K562 (cell line): ENCODE data around the gene PTPN12. TPM values are rescaled to one million over a fixed set of nuclear protein-coding genes. Genes with fewer than 3 reads are reported as not detected.
A peak's percentile ranks its signal among the peaks of the same experiment; 100 is the strongest.

ENCODE experiments used
- ATF4 ChIP-seq: fragments of 450-650 bp; formaldehyde crosslinking; IDR thresholded peaks from 2 replicates; pipeline ENCODE4 v1.4.0; 2022; ENCODE audit warnings: mild to moderate bottlenecking, moderate library complexity
- CHCHD3 ChIP-seq: fragments of 250-450 bp; sonication (Bioruptor Pico); IDR thresholded peaks from 2 replicates; pipeline ENCODE4 v2.1.2; 2022; ENCODE audit warnings: mild to moderate bottlenecking
- CREB1 ChIP-seq, 2 experiments: sonication (generic) in 1 of 2; formaldehyde crosslinking in 1 of 2; IDR thresholded peaks; 2 replicates each; pipeline versions ENCODE4 v1.6.1 to v1.8.0; 2012 to 2022; ENCODE audit warnings: inconsistent platforms in 1 of 2, mild to moderate bottlenecking in 1 of 2, missing genetic modification reagents in 1 of 2, moderate library complexity in 1 of 2
- ERF ChIP-seq: fragments of 450-650 bp; formaldehyde crosslinking; IDR thresholded peaks from 2 replicates; pipeline ENCODE4 v1.4.0; 2020; ENCODE audit warnings: mild to moderate bottlenecking, mixed read lengths
- FIP1L1 ChIP-seq: fragments of 200-400 bp; formaldehyde crosslinking; IDR thresholded peaks from 2 replicates; pipeline ENCODE4 v1.6.1; 2018; ENCODE audit warnings: mild to moderate bottlenecking, low read depth, low read length; ENCODE audit not compliant: poor library complexity, severe bottlenecking
- GABPB2 ChIP-seq: fragments of 250-450 bp; sonication (Bioruptor Pico); conservative IDR thresholded peaks from 2 replicates; pipeline ENCODE4 v1.5.1; 2021; ENCODE audit warnings: mild to moderate bottlenecking
- MIER1 ChIP-seq: fragments of 450-650 bp; IDR thresholded peaks from 2 replicates; pipeline ENCODE4 v1.6.1; 2016; ENCODE audit warnings: antibody characterized with exemption, mild to moderate bottlenecking, low read depth
- PCBP2 ChIP-seq: fragments of 200-400 bp; formaldehyde crosslinking; IDR thresholded peaks from 2 replicates; pipeline ENCODE4 v1.6.1; 2018; ENCODE audit warnings: low read length, low read depth, mild to moderate bottlenecking, moderate library complexity; ENCODE audit not compliant: poor library complexity, severe bottlenecking
- PHB ChIP-seq: fragments of 250-450 bp; sonication (Bioruptor Pico); IDR thresholded peaks from 2 replicates; pipeline ENCODE4 v1.5.0; 2021
- RREB1 ChIP-seq: fragments of 250-450 bp; sonication (Bioruptor Pico); IDR thresholded peaks from 2 replicates; pipeline ENCODE4 v1.4.0; 2020
- XRCC5 ChIP-seq: fragments of 200-400 bp; formaldehyde crosslinking; IDR thresholded peaks from 2 replicates; pipeline ENCODE4 v1.6.1; 2017; ENCODE audit warnings: low read depth, mild to moderate bottlenecking, low read length
- ZHX1 ChIP-seq: fragments of 150-350 bp; conservative IDR thresholded peaks from 2 replicates; pipeline ENCODE4 v1.6.1; 2014; ENCODE audit warnings: low read length
- polyA plus RNA-seq, 8 experiments: library from polyadenylated mRNA; depleted of rRNA in 4 of 8; stranded (reverse) in 5 of 8; unstranded in 3 of 8; fragments of >200 nt; fragmentation: Nextera tagmentation in 2 of 8; fragmentation: Illumina TruSeq in 1 of 8; extraction: Ambion mirVana in 2 of 8; extraction: Trizol in 1 of 8; gene quantifications; 2 replicates each; pipeline versions ENCODE4 v1.2.1 to v1.2.3, GENCODE V29; 2011 to 2014; ENCODE audit warnings: inconsistent platforms in 1 of 8, missing spikeins in 1 of 8
- total RNA-seq, 7 experiments: library from RNA; depleted of rRNA in 6 of 7; stranded (reverse); fragments of >200 nt in 6 of 7; fragmentation: Illumina TruSeq in 2 of 7; extraction: Trizol in 2 of 7; gene quantifications; 2 replicates each; pipeline versions ENCODE4 v1.2.1 to v1.2.3, GENCODE V29; 2011 to 2021; ENCODE audit warnings: low replicate concordance in 1 of 7
- TF ChIP-seq, protein P1 (sequence below): sonication (generic); formaldehyde crosslinking; IDR thresholded peaks from 2 replicates; pipeline ENCODE4 v1.8.0; 2022; ENCODE audit warnings: missing genetic modification reagents, mild to moderate bottlenecking, moderate library complexity, borderline replicate concordance

PTPN12 gene
- total and polyA plus RNA-seq, 9 of the 15 experiments (the other 6 are each of a cell fraction or from before 2014, with no cell fraction given) = 15.3 to 79.8 (median 26.6) TPM

DNA sequence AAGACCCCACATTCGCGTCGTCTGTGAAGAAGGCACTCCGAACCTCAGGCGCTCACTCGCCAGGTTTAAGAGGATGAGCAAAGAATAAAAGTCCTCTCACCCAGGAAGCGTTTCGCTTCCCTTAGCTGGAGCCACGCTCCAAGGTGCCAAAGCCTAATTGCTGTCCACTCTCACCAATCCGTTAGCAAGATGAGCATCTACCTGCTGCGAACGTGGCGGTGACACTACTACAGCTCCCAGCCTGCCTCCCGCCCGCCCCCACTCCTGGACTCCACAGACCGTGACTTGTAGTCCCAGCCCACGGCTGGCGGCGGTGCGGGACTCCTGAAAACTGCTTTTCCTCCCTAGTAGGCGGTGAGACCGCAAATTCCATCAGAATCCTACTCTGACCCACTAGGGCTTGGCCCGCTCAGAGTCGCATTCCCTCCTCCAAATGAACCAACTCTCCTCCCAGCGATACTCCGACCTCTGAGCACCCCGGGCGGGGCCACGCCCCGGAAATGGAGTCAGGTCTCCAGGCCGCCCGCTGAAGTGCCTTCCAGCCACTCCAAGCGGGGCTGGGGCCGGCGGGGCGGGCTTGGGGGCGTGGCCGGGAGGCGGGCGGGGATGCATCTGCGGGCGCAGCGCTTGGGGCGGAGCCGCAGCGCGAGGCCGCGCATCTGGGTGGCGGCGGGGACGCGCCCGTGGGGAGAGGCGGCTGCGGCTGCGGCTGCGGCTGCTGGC is 521 bp upstream of the PTPN12 start (continued):
- peak; percentile 48; the same call in 1 of the 2 replicates for TF ChIP-seq CREB1 (IDR thresholded peaks at IDR 0.05)
- peak; percentile 63; the same call in 1 of the 2 replicates for TF ChIP-seq CREB1 (CRISPR knock-in tag; IDR thresholded peaks at IDR 0.05)
- no peak for TF ChIP-seq FIP1L1
- TF ChIP-seq PHB = no peak
- TF ChIP-seq, protein P1, sequence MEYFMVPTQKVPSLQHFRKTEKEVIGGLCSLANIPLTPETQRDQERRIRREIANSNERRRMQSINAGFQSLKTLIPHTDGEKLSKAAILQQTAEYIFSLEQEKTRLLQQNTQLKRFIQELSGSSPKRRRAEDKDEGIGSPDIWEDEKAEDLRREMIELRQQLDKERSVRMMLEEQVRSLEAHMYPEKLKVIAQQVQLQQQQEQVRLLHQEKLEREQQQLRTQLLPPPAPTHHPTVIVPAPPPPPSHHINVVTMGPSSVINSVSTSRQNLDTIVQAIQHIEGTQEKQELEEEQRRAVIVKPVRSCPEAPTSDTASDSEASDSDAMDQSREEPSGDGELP = peak; percentile 44; the same call in 1 of the 2 replicates
- 0 out of 2 replicates have a peak, but pooled peaks have one; percentile 81 for TF ChIP-seq ERF (CRISPR knock-in tag)
- no peak for TF ChIP-seq ZHX1
- TF ChIP-seq PCBP2 = no peak
- no peak for TF ChIP-seq GABPB2 (CRISPR knock-in tag)
- TF ChIP-seq MIER1 = peak; percentile 74
- TF ChIP-seq CHCHD3 (CRISPR knock-in tag) = no peak
- TF ChIP-seq RREB1 (CRISPR knock-in tag) = peak; percentile 84; the same call in 1 of the 2 replicates
- TF ChIP-seq XRCC5 = no peak
- peak; percentile 25; the same call in 1 of the 2 replicates for TF ChIP-seq ATF4 (CRISPR knock-in tag)
